TTC549 (cell line): Measurements from ENCODE around the gene CPA3.

Source experiments
- FAIRE-seq: peaks from 2 replicates; lab custom pipeline; 2012; peaks lifted over from hg19 to GRCh38; lab: Jason Lieb, UNC

CPA3 gene

GRCh38 chr3:148865049-148865448 is at the start of gene CPA3:
TSS of gene CPA3 (plus strand) at chr3:148865296. CDS start at chr3:148865308, 12 bp downstream.
- no peak for FAIRE-seq

GRCh38 chr3:148815316-148816110 is 49.6 kb upstream of the CPA3 start:
- no peak for FAIRE-seq

GRCh38 chr3:148816427-148816826 is 48.7 kb upstream of the CPA3 start:
- FAIRE-seq: no peak

GRCh38 chr3:148816981-148817525 is 48.0 kb upstream of the CPA3 start:
- FAIRE-seq: no peak

GRCh38 chr3:148820361-148821245 is 44.5 kb upstream of the CPA3 start:
- FAIRE-seq: no peak

- FAIRE-seq: no peak
Measured at GRCh38 chr3:148823026-148823425, 42.1 kb upstream of the CPA3 start.

- FAIRE-seq: no peak
Measured at GRCh38 chr3:148825476-148825875, 39.6 kb upstream of the CPA3 start.

- FAIRE-seq: no peak
Measured at GRCh38 chr3:148827585-148827984, 37.5 kb upstream of the CPA3 start, which contains the start of gene CPB1. TSS of gene CPB1 (plus strand) at chr3:148827811. CDS start at chr3:148827824, 13 bp downstream.

GRCh38 chr3:148828136-148828690 is 36.9 kb upstream of the CPA3 start:
- no peak for FAIRE-seq

- no peak for FAIRE-seq
Measured at GRCh38 chr3:148829926-148830325, 35.2 kb upstream of the CPA3 start.

GRCh38 chr3:148833223-148833622 is 31.9 kb upstream of the CPA3 start:
- no peak for FAIRE-seq

- FAIRE-seq: no peak
Measured at GRCh38 chr3:148839805-148840204, 25.3 kb upstream of the CPA3 start.

GRCh38 chr3:148840451-148840850 is 24.6 kb upstream of the CPA3 start:
- FAIRE-seq: no peak

GRCh38 chr3:148845756-148846395 is 19.2 kb upstream of the CPA3 start:
- no peak for FAIRE-seq

- FAIRE-seq: no peak
Measured at GRCh38 chr3:148847351-148847750, 17.7 kb upstream of the CPA3 start.

- no peak for FAIRE-seq
Measured at GRCh38 chr3:148848410-148848809, 16.7 kb upstream of the CPA3 start.

- no peak for FAIRE-seq
Measured at GRCh38 chr3:148852271-148852992, 12.7 kb upstream of the CPA3 start.

- FAIRE-seq: no peak
Measured at GRCh38 chr3:148853076-148853475, 12.0 kb upstream of the CPA3 start.

GRCh38 chr3:148854061-148854460 is 11.0 kb upstream of the CPA3 start:
- FAIRE-seq: no peak

- no peak for FAIRE-seq
Measured at GRCh38 chr3:148856384-148856783, 8.7 kb upstream of the CPA3 start.

- no peak for FAIRE-seq
Measured at GRCh38 chr3:148857316-148857715, 7.8 kb upstream of the CPA3 start.
